Suppressor macrophage treated with lipopolysaccharide for 1 hour (primary cell): Measurements from ENCODE around the gene ZDHHC18.
"Not testable (repeated sequence)": the region's sequence is repeated elsewhere in the genome, so short reads cannot be mapped to it uniquely, and the experiment has no call there.

ENCODE experiments used
- DNase-seq, 3 donors: peaks; one replicate each; pipeline ENCODE4 v3.0.0-alpha.2; 2020 to 2022

ZDHHC18 gene

DNA sequence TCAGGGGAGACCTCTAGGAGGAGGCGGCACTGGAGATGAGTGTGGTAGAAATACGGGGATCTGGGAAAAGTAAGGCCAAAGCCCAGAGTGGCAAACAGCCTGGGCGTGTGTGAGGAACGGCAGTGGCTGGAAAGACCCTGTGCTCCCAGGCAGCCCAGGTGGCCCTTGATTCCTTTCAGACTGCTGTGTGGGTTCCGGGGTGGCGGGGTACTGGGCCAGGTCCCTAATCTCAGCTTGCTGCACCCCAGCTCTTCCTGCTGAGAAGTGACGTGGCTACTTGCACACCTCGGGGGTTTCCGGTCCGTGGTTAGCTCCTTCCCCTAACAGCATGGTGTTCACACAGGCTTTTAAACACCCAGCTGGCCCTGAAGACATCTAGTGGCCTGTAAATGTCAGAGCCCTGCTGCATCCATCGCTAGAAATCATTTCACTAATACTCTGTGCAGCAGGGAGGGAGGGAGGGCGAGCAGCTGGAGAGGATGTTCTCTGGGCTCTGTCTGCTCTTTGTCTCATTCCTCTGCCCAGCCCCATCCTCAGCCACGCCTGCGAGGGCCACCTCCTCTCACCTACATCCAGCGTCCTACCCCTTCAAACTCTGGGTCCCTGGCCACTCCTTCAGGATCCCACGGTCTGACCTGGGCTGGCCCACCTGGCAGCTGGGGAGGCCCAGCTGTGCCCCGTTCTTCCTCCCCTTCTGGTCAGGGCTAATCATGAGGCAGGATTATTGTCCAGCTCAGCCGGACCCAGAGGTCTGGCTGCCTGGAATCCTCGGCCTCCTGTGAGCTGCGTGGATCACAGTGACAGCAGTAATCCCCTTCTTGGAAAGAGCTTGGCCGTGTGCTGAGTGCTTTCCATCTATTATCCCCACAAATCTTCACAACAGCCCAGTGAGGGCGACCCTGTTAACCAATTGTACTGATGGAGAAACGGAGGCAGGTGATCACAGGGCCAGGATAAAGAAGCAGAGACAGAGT, 7.2 kb downstream of the ZDHHC18 start:
- DNase-seq: peak; percentile 38 to 56 (median 52)

DNA sequence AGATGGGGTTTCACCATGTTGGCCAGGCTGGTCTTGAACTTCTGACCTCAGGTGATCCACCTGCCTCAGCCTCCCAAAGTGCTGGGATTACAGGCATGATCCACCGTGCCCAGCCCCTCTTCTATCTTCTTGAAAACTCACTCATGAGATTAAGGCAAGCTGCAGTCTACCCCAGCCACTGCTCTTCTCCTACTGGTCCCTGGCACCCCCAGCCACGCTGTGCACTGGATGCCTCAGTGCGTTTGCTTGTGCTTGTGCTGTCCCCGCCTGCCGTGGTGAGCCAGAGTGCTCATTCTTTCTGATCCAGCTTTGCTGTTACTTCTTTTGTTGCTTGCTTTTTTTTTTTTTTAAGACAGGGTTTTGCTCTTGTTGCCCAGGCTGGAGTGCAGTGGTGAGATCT, 11.2 kb downstream of the ZDHHC18 start:
- DNase-seq: not testable (repeated sequence)

DNA sequence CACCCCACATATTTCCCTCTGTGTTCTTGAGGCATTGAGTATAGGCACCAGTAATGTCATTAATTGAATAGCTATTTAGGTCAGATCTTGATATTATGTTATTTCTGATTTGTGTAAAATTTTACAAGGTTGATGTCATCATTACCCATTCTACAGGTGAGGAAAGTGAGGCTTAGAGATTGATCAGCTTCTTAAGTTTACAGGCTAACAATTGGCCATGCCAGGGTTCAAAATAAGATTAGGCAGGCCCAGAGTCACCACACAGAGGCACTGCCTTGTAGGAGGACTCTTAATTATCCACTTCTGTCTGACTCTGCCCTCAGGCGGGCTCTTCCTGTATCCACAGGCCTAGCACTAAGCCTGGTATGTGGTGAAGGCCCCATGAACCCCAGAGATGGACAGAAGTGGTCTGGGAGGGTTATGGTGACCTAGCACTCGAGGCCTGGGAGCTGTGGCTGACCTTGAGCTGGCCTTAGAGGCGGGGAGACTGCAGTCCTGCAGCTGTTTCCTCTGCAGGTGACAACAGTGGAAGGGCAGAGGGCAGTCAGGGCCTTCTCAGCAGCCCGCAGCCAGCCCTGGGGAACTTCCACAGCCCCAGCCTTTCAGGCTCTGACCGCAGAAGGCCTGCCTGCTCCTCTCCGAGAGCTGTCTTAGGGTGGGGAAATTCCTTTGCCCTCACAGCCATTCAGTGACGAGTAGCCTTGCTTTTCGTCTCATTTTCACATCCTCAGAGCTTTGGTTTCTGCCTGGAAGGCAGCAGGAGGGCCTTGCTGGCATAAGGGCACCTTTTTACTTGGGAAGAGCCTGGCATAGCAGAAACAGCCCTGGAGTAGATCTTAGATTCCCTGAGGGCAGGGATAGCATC, 12.2 kb downstream of the ZDHHC18 start:
- DNase-seq: peak in 1 of 3 donors; percentile 29

DNA sequence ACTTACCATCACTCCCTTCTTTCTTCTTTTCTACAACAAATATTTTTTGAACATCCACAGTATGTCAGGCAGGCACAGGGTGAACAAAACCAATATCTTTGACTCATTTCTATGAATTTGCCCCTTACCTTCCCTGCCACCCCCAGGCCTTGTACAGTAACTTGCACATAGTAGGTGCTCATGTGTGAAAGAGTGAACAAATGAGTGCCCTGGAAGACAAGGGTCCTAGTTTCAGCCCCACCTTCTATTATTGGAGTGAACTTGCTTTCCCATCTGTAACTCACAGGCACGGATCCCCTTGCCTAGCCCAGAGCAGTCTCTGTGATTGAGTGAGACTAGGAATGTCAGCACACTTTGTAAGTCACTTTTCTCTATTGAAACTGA, 12.8 kb downstream of the ZDHHC18 start:
- DNase-seq: no peak

DNA sequence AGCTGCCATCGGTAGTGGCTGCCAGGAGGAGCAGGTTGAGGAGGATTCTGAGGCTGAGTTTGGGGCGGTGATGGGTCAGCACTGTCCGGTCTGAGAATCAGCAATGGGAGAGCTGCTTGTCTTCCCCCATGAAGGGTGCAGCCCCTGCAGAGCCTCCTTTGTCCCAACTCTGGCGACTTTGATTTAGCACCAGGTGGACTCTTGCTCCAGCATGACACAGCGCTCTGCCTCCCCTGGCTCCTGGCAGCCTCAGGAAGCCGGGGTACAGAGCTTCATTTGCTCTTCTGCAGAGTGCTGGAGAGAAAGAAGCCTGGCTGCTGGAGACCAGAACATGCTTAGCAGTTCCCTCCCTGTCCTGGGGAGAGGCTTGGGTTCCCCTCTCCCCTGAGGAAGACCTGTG, 13.3 kb downstream of the ZDHHC18 start:
- DNase-seq: no peak

DNA sequence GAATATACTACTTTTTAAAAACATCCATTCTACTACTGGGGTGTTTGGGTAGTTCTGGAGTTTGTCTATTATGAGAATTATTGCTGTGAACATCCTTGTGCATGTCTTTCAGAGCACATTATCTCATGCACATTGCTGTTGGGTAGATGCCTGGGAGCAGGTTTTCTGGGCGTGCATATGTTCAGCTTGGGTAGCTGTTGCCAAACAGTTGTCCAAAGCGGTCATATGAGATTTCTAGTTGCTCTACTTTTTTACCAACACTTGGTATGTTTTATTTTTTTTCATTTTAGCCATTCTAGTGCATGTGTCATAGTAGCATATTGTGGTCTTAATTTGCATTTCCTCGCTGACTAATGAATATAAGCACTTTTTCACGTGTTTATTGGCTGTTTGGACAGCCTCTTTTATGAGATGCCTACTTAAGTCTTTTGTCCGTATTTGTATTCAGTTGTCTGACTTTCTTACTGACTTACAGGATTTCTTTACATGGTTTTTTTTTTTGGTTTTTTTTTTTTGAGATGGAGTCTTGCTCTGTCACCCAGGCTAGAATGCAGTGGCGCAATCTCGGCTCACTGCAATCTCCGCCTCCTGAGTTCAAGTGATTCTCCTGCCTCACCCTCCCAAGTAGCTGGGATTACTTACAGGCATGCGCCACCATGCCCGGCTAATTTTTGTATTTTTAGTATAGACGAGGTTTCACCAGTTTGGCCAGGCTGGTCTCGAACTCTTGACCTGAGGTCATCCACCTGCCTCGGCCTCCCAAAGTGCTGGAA, 18.1 kb downstream of the ZDHHC18 start:
- DNase-seq: no peak

DNA sequence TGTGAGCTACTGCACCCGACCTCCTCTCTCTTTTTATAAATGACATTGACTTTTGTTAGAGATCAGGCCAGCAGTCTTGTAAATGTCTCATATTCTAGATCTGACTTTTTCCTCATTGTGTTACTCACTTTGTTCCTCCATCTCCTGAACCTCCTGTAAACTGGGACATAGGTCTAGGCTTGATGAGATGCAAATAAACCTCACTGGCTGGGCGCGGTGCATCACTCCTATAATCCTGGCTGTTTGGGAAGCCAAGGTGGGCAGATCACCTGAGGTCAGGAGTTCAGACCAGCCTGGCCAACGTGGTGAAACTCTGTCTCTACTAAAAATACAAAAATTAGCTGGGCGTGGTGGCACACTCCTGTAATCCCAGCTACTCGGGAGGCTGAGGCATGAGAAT, 21.3 kb downstream of the ZDHHC18 start:
- DNase-seq: not testable (repeated sequence)

DNA sequence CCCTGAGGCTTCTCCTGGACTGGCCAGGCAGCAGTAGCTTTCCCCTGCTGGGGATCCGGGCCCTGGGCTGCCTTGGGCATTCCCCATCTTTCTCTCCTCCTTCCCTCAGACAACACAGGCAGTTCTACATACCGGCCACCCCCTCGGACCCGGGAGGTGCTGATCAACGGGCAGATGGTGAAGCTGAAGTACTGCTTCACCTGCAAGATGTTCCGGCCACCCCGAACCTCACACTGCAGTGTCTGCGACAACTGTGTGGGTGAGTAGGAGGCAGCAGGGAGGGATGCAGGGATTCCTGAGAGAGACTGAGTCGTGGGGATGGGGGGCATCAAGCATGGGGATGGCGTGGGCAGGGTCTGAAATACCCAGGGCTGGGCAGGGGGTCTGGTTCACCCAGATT, 22.0 kb downstream of the ZDHHC18 start:
- no peak for DNase-seq

DNA sequence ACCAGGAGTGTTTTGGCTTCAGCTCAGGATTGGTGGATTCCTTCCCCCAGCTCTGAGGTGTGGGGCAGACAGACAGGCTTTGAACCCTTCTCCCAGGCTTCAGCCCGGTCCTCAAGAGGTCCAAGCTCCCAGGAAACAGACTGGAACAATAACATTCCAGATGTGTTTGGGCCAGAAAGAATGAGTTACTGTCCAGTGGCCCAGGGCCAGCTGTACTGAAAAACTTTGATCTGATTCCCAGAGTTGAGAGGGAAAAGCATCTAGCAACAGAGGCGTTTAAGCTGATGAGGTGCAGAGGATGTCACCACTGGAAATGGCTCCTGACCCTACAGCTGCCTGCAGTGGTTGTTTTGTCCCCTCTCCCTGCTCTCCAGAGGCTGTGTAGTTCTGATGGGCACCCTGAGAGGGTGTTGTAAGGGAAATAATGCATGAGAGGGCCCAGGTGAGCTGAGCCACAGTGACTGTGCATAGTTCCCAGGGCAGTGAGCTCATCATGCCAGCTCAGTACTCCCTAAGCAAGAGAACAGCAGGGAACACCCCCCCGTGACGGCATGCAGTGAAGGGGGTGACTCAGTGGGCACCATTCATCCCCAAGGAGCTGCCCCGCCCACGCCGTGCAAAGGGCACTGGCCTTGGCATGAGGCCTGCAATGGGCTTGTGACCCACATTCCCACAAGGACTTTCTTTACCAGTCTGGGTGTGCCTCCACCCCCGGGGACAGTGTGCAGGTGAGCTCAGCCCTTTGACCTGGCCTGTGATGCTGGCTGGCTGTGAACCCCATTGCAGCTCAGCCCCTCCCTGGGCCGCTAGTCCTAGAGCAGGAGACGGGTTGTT, 22.7 kb downstream of the ZDHHC18 start:
- DNase-seq: peak; percentile 43 to 63 (median 61)

DNA sequence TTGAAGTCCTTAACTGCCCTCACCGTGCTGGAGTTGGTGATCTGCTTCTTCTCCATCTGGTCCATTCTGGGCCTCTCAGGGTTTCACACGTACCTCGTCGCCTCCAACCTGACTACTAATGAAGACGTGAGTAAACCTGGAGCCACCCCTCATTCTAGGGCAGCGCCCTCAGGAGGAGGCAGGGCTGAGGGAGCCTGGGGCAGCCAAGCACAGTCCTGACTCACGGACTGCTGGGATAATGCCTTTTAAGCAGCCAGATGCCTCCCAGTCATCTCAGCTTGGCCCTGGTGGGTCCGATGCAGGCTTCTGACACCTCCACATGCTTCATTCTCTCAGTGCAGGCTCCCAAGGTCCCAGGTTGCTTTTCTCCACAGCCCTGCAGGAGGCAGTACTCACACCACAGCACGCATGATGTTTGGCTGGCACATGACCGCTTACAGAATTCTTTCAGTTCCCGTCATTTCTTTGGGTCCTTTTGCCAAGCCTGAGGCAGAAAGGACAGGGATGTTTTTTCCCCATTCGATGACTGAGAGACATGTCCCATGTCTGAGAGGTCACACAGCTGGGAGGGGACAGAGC, 24.7 kb downstream of the ZDHHC18 start:
- no peak for DNase-seq

DNA sequence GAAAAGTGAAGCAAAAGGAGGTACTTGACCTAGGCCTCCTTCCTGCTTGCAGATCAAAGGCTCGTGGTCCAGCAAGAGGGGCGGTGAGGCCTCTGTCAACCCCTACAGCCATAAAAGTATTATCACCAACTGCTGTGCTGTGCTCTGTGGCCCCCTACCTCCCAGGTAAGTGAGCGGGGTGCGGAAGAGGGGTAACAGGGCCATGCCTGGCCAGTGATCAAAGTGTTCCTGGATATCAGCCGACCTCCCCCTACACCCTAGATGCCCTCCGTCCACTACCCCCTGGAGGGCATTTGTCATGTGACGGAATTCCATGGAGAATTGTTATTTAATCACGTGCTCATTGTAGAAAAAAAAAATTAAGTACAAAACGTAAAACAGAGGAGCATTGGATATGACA, 26.2 kb downstream of the ZDHHC18 start:
- DNase-seq: no peak

DNA sequence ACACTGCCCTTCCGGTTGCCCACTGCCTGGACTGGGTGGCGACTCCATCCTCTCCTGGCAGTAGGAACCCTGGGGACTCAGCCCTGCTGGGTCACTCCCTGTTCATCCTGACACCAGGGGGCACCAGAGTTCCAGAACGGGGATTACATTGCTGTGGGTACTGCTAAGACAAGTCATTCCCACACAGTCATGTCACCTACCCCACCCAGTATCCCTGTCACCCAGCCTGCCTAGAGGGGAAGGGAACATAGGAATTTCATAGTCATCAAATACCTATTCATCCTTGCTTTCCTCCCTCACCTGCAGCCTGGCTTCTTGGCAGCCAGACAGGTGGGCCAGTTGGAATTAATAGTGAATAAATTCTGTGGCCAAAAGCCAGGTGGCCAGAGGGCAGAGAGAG, 26.7 kb downstream of the ZDHHC18 start:
- DNase-seq: peak; percentile 88 to 95 (median 92)

DNA sequence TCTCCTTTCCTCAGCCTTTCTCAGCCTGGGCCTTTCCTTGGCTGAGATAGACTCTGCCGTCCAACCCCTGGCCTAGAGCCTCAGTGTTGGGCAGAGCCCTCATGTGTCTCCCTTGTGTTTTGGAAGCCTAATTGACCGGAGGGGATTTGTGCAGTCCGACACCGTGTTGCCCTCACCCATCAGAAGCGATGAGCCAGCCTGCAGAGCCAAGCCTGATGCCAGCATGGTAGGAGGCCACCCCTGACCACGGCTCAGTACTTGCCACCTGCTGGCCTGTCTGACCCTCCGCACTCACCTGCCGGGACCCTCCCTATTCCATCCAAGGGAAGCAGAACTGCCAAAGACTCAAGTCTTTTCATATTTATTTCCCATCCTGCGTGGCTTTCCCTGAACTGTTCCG, 27.1 kb downstream of the ZDHHC18 start:
- DNase-seq: no peak

DNA sequence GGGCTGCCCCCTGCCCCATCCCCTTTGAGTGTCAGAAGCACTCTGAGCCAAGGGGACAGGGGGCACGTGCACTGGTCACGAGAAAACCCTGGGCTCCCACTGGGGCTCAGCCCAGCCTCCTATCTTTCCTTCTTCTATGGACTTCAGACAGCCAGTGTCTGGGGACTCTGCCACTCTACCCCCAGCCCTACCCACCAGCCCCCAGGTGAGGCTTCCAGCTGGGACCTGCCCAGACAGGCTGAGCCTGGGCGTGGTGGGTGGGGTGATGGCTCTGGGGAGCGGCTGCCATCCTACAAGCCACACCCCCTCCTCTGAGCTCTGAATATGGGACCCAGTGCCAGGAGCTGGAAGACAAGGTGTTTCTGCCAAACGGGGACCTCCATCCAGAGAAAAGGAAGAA, 28.4 kb downstream of the ZDHHC18 start:
- no peak for DNase-seq

DNA sequence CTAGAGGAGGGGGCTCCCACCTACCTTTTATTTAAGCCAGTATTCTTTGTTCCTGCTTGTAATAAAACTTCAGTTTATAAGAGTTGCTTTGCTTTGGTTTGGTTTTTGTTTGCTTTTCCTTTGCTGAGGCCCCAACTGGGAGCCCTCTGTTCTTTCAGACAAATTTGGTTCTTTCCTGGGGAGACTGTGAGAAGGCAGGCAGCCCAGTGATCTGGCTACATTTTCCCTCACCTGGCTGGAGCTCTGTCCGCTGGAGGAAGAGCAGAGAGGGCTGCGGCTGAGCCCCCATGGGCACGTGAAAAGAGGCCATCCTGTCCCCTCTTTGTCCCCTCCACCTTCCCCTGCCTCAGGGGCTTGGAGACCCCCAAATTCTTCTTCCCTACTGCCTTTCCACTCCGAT, 29.1 kb downstream of the ZDHHC18 start:
- DNase-seq: no peak

DNA sequence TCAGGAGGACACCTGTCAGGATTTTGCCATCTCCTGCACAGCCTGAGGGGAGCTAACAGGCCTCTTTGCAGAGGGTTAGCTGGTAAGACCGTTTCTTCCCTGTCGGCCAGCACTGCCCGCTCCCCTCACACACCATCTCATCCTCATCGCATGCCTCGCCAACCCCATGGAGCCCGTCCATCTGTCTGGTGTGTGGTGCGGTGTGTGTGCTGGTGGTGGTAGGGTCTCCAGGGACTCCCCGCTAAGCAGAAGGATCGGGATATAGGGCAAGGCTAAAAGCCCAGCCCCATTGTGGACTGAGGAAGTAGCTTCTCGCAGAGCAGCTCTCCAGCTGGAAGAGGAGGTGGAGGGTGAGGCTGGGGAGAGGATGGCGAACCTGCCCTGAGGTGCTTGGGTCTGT, 29.7 kb downstream of the ZDHHC18 start:
- no peak for DNase-seq

DNA sequence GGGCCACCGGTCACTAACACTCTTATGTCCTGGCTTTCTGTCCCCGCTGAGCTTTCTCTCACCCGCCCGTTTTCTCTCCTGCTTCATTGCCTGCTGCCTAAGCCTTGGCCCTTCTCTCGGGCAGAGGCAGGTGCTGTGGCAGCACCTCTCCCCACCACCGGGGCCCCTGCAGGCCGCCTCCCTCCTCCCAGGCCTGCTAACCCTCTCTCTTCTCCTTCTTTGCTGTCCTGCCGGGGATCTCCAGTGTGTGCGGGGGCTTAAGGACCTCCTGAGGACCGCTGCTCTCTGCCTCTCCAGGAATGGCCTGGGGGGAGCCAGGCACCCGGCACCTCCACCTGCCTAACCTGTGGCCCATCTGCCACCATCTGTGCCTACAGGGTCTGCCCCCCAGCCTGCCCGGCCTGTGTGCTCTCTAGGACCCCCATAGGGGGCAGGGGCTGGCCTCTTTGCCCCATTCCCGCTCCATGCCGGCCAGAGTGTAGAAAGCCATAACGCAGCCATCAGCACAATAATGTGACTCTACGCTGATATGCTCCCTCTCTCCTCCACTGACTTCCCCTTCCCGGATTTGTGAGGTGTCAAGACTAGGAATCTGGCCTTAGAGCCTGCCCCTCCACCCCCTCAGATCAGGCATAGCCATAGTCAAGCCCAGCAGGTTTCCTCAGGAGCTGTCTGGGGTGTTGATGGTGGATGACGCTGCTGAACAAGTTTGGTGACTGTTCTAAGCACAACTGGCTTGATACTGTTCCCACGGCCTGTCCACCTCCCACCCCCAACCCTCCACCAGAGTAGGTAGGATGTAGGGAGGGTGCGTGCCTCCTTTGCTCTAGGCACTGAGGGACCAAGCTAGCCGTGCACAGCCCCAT, 30.3 kb downstream of the ZDHHC18 start:
- DNase-seq: no peak

DNA sequence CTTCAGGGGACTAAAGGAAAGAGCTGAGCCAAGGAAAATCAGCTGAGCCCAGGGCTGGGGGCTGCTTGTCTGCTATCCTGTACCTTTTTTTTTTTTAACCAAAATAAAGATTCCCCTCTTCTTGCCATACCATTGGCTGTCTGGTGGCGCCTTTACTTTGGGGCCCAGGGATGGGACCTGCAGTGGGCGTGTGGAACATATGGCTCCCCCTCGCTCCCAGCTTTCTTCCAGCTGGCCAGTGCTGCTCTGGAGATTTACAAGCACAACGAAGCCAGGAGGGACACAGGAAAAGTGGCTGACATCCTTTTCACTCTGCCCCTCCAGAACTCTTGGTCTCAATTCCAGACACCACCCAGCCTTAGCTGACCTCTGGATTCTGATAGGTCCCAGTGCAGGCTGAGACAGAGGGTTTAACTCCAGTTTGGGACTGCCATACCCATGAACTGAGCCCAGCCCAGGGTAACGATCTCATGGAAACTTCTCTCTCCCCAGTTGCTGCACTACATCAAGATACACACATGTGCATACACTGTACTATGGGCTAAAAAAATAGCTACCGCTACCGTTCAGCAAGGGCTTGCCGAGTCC, 31.1 kb downstream of the ZDHHC18 start:
- no peak for DNase-seq

DNA sequence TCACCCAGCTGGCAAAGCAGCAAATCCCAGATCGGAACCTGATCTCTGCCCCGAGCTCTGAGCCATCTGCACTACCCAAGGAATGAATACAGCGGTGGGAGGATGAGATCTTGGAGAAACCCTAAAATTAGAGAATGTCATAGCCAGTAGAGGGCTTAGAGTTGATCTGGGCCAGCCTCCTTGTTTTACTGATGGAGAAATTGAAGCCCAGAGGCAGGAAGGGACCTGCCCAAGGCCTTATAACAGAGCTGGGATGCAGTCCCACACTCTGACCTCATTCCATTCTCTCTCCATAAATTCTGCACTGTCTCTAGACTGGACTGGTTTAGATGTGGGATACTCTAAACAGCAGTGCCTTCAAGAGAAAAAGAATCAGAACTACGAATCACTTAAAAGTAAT, 31.7 kb downstream of the ZDHHC18 start:
- DNase-seq: no peak
